HCT116 (cell line): Measurements from ENCODE around the gene TCP10L. TPM values are rescaled to one million over a fixed set of nuclear protein-coding genes. Genes with fewer than 3 reads are reported as not detected.

Experiments used
- ATAC-seq: fragments of 200-7000 bp; cut with Tn5 transposase; 2 replicates; pipeline ENCODE4 v1.9.1; 2020; ENCODE audit warnings: mild to moderate bottlenecking, moderate library complexity
- BruUV-seq: library from RNA; stranded (reverse); fragments of 400-500 nt; replicated peaks from 2 replicates; lab custom pipeline; 2021; lab: Mats Ljungman, UMichigan
- CTCF ChIA-PET: fragments of 300-600 bp; sonication (Branson Sonifier 250); formaldehyde crosslinking; loops from one replicate; lab custom pipeline; 2021; ENCODE audit warnings: antibody characterized with exemption; lab: Charles Lee
- POLR2A ChIA-PET: fragments of 300-600, 350-600 bp; sonication (Branson Sonifier 250); formaldehyde crosslinking; loops from one replicate; lab custom pipeline; 2021; ENCODE audit warnings: antibody characterized with exemption; lab: Charles Lee
- RAD21 ChIA-PET, 2 experiments: fragments of 300-600 bp; sonication (Branson Sonifier 250); formaldehyde crosslinking; loops; one replicate each; lab custom pipeline; 2023; ENCODE audit warnings: low total read pairs in 2 of 2; ENCODE audit not compliant: uncharacterized antibody in 2 of 2, unreplicated experiment in 2 of 2, low non-redundant PET in 1 of 2; lab: Charles Lee
- DNase-seq: peaks from one replicate; pipeline ENCODE4 v3.0.0-alpha.2; 2010; ENCODE audit warnings: low read depth, low spot score
- H2AFZ ChIP-seq: fragments of 200-600 bp; shearing (Covaris generic), sonication (generic); 2 replicates; pipeline ENCODE4 v1.6.1; 2017; ENCODE audit warnings: low read depth, mixed run types, mixed read lengths, antibody characterized with exemption, low read length; ENCODE audit not compliant: poor library complexity, severe bottlenecking
- H3K27ac ChIP-seq: 2 replicates; pipeline ENCODE4 v1.5.1; 2012; ENCODE audit warnings: low read depth, low read length
- H3K27me3 ChIP-seq: fragments of 200-600 bp; sonication (generic); 2 replicates; pipeline ENCODE4 v1.6.1; 2016; ENCODE audit warnings: mixed run types, low read length, mixed read lengths; ENCODE audit not compliant: insufficient read depth
- H3K36me3 ChIP-seq, 2 experiments: fragments of 200-500 bp in 1 of 2; fragments of 200-600 bp in 1 of 2; sonication (Bioruptor generic) in 1 of 2; sonication (generic) in 1 of 2; 2 replicates each; pipeline versions ENCODE4 v1.5.1 to v1.6.1; 2014 to 2016; ENCODE audit warnings: low read length in 2 of 2, inconsistent platforms in 1 of 2, mixed read lengths in 1 of 2, mixed run types in 1 of 2; ENCODE audit not compliant: insufficient read depth in 2 of 2, control insufficient read depth in 1 of 2
- H3K4me1 ChIP-seq, 2 experiments: fragments of 200-600 bp in 1 of 2; sonication (generic) in 1 of 2; 2 replicates each; pipeline versions ENCODE4 v1.5.1 to v1.6.1; 2012 to 2017; ENCODE audit warnings: low read length in 2 of 2, inconsistent platforms in 1 of 2, mild to moderate bottlenecking in 1 of 2, mixed read lengths in 1 of 2, mixed run types in 1 of 2, moderate library complexity in 1 of 2; ENCODE audit not compliant: insufficient read depth in 2 of 2, control insufficient read depth in 1 of 2
- H3K4me2 ChIP-seq: fragments of 200-600 bp; sonication (generic); 2 replicates; pipeline ENCODE4 v1.6.1; 2017; ENCODE audit warnings: mixed run types, low read length, mixed read lengths
- H3K4me3 ChIP-seq, 2 experiments: fragments of 200-600 bp in 1 of 2; sonication (generic) in 1 of 2; replicated peaks in 1 of 2; 2 replicates each; pipeline ENCODE4 v1.5.1; 2011 to 2016; ENCODE audit warnings: low read length in 2 of 2, control low read depth in 1 of 2, low read depth in 1 of 2, mild to moderate bottlenecking in 1 of 2, mixed read lengths in 1 of 2, mixed run types in 1 of 2
- H3K79me2 ChIP-seq: fragments of 200-600 bp; sonication (generic); 2 replicates; pipeline ENCODE4 v1.6.1; 2017; ENCODE audit warnings: mild to moderate bottlenecking, mixed run types, low read length, moderate library complexity, mixed read lengths; ENCODE audit not compliant: insufficient read depth
- H3K9ac ChIP-seq: fragments of 200-600 bp; sonication (generic); 2 replicates; pipeline ENCODE4 v1.6.1; 2016; ENCODE audit warnings: low read length, mixed read lengths
- H3K9me2 ChIP-seq: fragments of 200-600 bp; sonication (generic), shearing (Covaris generic); 2 replicates; pipeline ENCODE4 v1.6.1; 2017; ENCODE audit warnings: mixed run types, mild to moderate bottlenecking, moderate library complexity; ENCODE audit not compliant: insufficient read depth
- H3K9me3 ChIP-seq, 2 experiments: fragments of 200-500 bp in 1 of 2; fragments of 200-600 bp in 1 of 2; sonication (Bioruptor generic) in 1 of 2; sonication (generic) in 1 of 2; 2 replicates each; pipeline ENCODE4 v1.6.1; 2014 to 2017; ENCODE audit warnings: low read length in 2 of 2, mixed read lengths in 2 of 2, inconsistent platforms in 1 of 2, low read depth in 1 of 2, mild to moderate bottlenecking in 1 of 2, mixed run types in 1 of 2, moderate library complexity in 1 of 2; ENCODE audit not compliant: control insufficient read depth in 1 of 2, insufficient read depth in 1 of 2
- H4K20me1 ChIP-seq: fragments of 200-600 bp; sonication (generic), shearing (Covaris generic); 2 replicates; pipeline ENCODE4 v1.6.1; 2017; ENCODE audit warnings: mixed run types, mild to moderate bottlenecking, moderate library complexity; ENCODE audit not compliant: insufficient read depth
- CBX3 ChIP-seq: IDR thresholded peaks from 2 replicates; pipeline ENCODE4 v1.6.1; 2012; ENCODE audit warnings: low read depth
- CEBPB ChIP-seq: IDR thresholded peaks from 2 replicates; pipeline ENCODE4 v1.6.1; 2012; ENCODE audit warnings: low read depth
- EGR1 ChIP-seq: IDR thresholded peaks from 2 replicates; pipeline ENCODE4 v1.6.1; 2012; ENCODE audit warnings: low read depth
- EZH2 ChIP-seq: fragments of 200-600 bp; sonication (generic); IDR thresholded peaks from 2 replicates; pipeline ENCODE4 v1.6.1; 2017; ENCODE audit warnings: antibody characterized with exemption, mixed run types
- EZH2phosphoT487 ChIP-seq: fragments of 200-600 bp; IDR thresholded peaks from 2 replicates; pipeline ENCODE4 v1.6.1; 2018; ENCODE audit warnings: antibody characterized with exemption, borderline replicate concordance
- POLR2A ChIP-seq: IDR thresholded peaks from 2 replicates; pipeline ENCODE4 v1.7.0; 2011; ENCODE audit warnings: borderline replicate concordance; ENCODE audit not compliant: insufficient read depth, insufficient read length; ENCODE audit errors: extremely low read depth
- POLR2AphosphoS5 ChIP-seq: IDR thresholded peaks from 2 replicates; pipeline ENCODE4 v1.6.1; 2011; ENCODE audit warnings: mild to moderate bottlenecking, low read depth, low read length, moderate library complexity
- SIN3A ChIP-seq: IDR thresholded peaks from 2 replicates; pipeline ENCODE4 v1.6.1; 2012; ENCODE audit warnings: low read depth
- SRF ChIP-seq: IDR thresholded peaks from 2 replicates; pipeline ENCODE4 v1.6.1; 2012; ENCODE audit warnings: low read depth
- TCF7L2 ChIP-seq: IDR thresholded peaks from 2 replicates; pipeline ENCODE4 v1.7.0; 2011; ENCODE audit warnings: borderline replicate concordance, inconsistent platforms; ENCODE audit not compliant: insufficient read depth, insufficient read length; ENCODE audit errors: extremely low read depth
- YY1 ChIP-seq: IDR thresholded peaks from 2 replicates; pipeline ENCODE4 v1.6.1; 2011; ENCODE audit warnings: low read length, low read depth, moderate library complexity, mild to moderate bottlenecking; ENCODE audit not compliant: insufficient replicate concordance; ENCODE audit errors: extremely low read depth
- intact Hi-C: fragments of 100-400 bp; cut with micrococcal nuclease; formaldehyde crosslinking; loops from 2 replicates; pipeline ENCODE4 v1.10.0; 2022
- total RNA-seq: library from RNA; stranded (reverse); gene quantifications from one replicate; pipeline ENCODE4 v1.2.1, GENCODE V29; 2021; ENCODE audit not compliant: unreplicated experiment
- TF ChIP-seq, protein P1 (sequence below): IDR thresholded peaks from 2 replicates; pipeline ENCODE4 v1.6.1; 2012; ENCODE audit warnings: low read depth

Gene TCP10L
- total RNA-seq, 1 experiment from 2014 or later: 0.07 TPM

DNA sequence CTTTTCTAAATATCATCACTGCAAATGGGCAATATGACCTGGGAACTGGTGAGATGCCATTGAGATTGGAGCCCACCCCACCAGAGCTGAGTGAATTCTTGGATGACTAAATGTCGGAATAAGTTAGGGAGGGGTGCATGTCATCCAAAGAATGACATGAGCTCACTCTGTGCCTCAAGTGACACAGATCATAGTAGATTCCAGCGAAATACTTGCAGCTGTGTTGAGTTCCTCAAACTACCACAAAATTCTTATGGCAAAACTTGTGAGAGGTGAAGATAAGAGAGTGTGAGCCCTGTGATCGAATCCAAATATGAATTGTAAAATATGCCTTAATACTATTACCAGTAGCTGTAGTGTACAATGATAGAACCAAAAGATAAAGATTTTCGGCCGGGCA lies 2.3 kb upstream of the TCP10L start:
- Histone ChIP-seq H3K9ac (no peak overlapping the region), H2AFZ (no peak overlapping the region), H4K20me1 (no peaks in the 10 kb centered on the region), H3K36me3 (no peaks in the 10 kb centered on the region), H3K9me3 (no peaks in the 10 kb centered on the region), H3K9me2 (no peaks in the 10 kb centered on the region), H3K27me3 (no peaks in the 10 kb centered on the region), H3K4me3 (no peak overlapping the region), H3K4me1 (no peaks in the 10 kb centered on the region), H3K79me2 (no peaks in the 10 kb centered on the region), H3K4me2 (no peak overlapping the region), H3K27ac (no peak overlapping the region)
- no peak for TF ChIP-seq SRF
- no peak for TF ChIP-seq YY1
- TF ChIP-seq CEBPB: no peak
- TF ChIP-seq POLR2A: no peak
- no peak for TF ChIP-seq SIN3A
- no peak for TF ChIP-seq EZH2
- TF ChIP-seq TCF7L2: no peak
- TF ChIP-seq, protein P1, sequence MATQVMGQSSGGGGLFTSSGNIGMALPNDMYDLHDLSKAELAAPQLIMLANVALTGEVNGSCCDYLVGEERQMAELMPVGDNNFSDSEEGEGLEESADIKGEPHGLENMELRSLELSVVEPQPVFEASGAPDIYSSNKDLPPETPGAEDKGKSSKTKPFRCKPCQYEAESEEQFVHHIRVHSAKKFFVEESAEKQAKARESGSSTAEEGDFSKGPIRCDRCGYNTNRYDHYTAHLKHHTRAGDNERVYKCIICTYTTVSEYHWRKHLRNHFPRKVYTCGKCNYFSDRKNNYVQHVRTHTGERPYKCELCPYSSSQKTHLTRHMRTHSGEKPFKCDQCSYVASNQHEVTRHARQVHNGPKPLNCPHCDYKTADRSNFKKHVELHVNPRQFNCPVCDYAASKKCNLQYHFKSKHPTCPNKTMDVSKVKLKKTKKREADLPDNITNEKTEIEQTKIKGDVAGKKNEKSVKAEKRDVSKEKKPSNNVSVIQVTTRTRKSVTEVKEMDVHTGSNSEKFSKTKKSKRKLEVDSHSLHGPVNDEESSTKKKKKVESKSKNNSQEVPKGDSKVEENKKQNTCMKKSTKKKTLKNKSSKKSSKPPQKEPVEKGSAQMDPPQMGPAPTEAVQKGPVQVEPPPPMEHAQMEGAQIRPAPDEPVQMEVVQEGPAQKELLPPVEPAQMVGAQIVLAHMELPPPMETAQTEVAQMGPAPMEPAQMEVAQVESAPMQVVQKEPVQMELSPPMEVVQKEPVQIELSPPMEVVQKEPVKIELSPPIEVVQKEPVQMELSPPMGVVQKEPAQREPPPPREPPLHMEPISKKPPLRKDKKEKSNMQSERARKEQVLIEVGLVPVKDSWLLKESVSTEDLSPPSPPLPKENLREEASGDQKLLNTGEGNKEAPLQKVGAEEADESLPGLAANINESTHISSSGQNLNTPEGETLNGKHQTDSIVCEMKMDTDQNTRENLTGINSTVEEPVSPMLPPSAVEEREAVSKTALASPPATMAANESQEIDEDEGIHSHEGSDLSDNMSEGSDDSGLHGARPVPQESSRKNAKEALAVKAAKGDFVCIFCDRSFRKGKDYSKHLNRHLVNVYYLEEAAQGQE: no peak
- no peak for TF ChIP-seq EZH2phosphoT487
- TF ChIP-seq EGR1: no peak
- no peak for TF ChIP-seq CBX3
- no peak for TF ChIP-seq POLR2AphosphoS5
- BruUV-seq: no TSS peak
- no peak for DNase-seq
- RAD21 ChIA-PET: no interaction called here
- ATAC-seq: no peak
- intact Hi-C loops: no loop called here
- POLR2A ChIA-PET: no interaction called here
- CTCF ChIA-PET: no interaction called here
